Heart left ventricle (tissue), 13 donors: ENCODE data around the gene C12orf43.

Experiments
- CTCF ChIP-seq, 12 donors: fragments of 200-600 bp; sonication (generic) in 4 of 12; IDR thresholded peaks; one replicate each; pipeline versions ENCODE4 v1.5.0 to v1.8.0; 2018 to 2022; ENCODE audit warnings: antibody characterized with exemption in 12 of 12, mild to moderate bottlenecking in 5 of 12
- POLR2A ChIP-seq, 2 donors: fragments of 450-650 bp; IDR thresholded peaks; one replicate each; pipeline ENCODE4 v1.6.1; 2017; ENCODE audit warnings: antibody characterized with exemption in 2 of 2, mild to moderate bottlenecking in 2 of 2, moderate library complexity in 2 of 2
- donor health status: ischemic (EF 13 %, LVEDD 7.1; RV severe dilation, severe dysfunction).
- donor health status: DM: no; HTN: yes; CAD: no.
- donor health status: DM: no; HTN: no; CAD: no.
- donor health status: ischemic (EF 25% LVEDD 6.9; RV normal size, moderate dysfunction).
- donor health status: ischemic (EF 25% LVEDD 5.7; RV mildly dilated, moderate dysfunction).
- donor health status: ischemic (EF 35%, LVEDD 5.7; RV mildly dilated, moderate dysfunction).
- donor health status: nonischemic (EF 11% LVEDD 7.7; RV severe dilation, severe dysfunction).
- donor health status: DM: yes; HTN: yes; CAD: no.
- donor health status: PGD.
- donor health status: ischemic (EF 29% LVEDD 5.4; RV normal size, mild dysfunction).
- donor health status: nonischemic (EF 23%, LVEDD 6.1; RV moderate dilation, normal function).

GRCh38 chr12:120984351-120984898 is 31.9 kb downstream of the C12orf43 start:
- TF ChIP-seq CTCF (IDR thresholded peaks at IDR 0.05), result no peak
- no peak for TF ChIP-seq POLR2A (IDR thresholded peaks at IDR 0.05)
